Aorta (tissue), 5 donors: Measurements from ENCODE around the gene BRAP. TPM values are rescaled to one million over a fixed set of nuclear protein-coding genes. Genes with fewer than 3 reads are reported as not detected.
A peak's percentile ranks its signal among the peaks of the same experiment; 100 is the strongest.
"Not testable (repeated sequence)": the region's sequence is repeated elsewhere in the genome, so short reads cannot be mapped to it uniquely, and the experiment has no call there.

Source experiments
- ATAC-seq: fragments of 200-7000 bp; cut with Tn5 transposase; one replicate; pipeline ENCODE4 v1.9.1; 2022; ENCODE audit warnings: moderate library complexity; ENCODE audit not compliant: low FRiP score
- DNase-seq, 2 donors: peaks; one replicate each; pipeline ENCODE4 v3.0.0-alpha.2; 2020
- H3K27ac ChIP-seq, 2 donors: one replicate each; pipeline ENCODE4 v1.5.1; 2013; ENCODE audit warnings: low read length in 2 of 2, mild to moderate bottlenecking in 2 of 2, moderate library complexity in 2 of 2, control low read depth in 1 of 2, inconsistent platforms in 1 of 2, low read depth in 1 of 2
- H3K27me3 ChIP-seq, 2 donors: one replicate each; pipeline ENCODE4 v1.6.1; 2013; ENCODE audit warnings: control low read depth in 1 of 2, low read length in 1 of 2, mild to moderate bottlenecking in 1 of 2, moderate library complexity in 1 of 2; ENCODE audit not compliant: insufficient read depth in 2 of 2, control insufficient read depth in 1 of 2
- H3K36me3 ChIP-seq, 2 donors: one replicate each; pipeline ENCODE4 v1.6.1; 2013; ENCODE audit warnings: control low read depth in 1 of 2, low read length in 1 of 2, mild to moderate bottlenecking in 1 of 2; ENCODE audit not compliant: insufficient read depth in 2 of 2, control insufficient read depth in 1 of 2
- H3K4me1 ChIP-seq, 2 donors: one replicate each; pipeline ENCODE4 v1.6.1; 2013; ENCODE audit warnings: low read length in 2 of 2, control low read depth in 1 of 2, mild to moderate bottlenecking in 1 of 2, moderate library complexity in 1 of 2; ENCODE audit not compliant: insufficient read depth in 2 of 2, control insufficient read depth in 1 of 2
- H3K4me3 ChIP-seq, 2 donors: one replicate each; pipeline ENCODE4 v1.5.1; 2013; ENCODE audit warnings: low read length in 2 of 2, control low read depth in 1 of 2, mild to moderate bottlenecking in 1 of 2
- H3K9me3 ChIP-seq: one replicate; pipeline ENCODE4 v1.6.1; 2013; ENCODE audit warnings: mild to moderate bottlenecking, low read length; ENCODE audit not compliant: control insufficient read depth
- WGBS, 2 donors: extraction: QIAGEN DNeasy Blood & Tissue Kit; methylation state at CpG; one replicate each; pipeline ENCODE4 v1.1.7; 2013; 5-methylcytosine and 5-hydroxymethylcytosine counted together
- intact Hi-C, 2 donors: fragments of 100-400 bp; cut with DNase I; formaldehyde crosslinking; loops; one replicate each; pipeline versions ENCODE4 v1.14.2 to v1.15.0; 2022
- polyA plus RNA-seq, 2 donors: library from polyadenylated mRNA; stranded (reverse); fragments of 200-250 nt; gene quantifications; one replicate each; pipeline ENCODE4 v1.2.3, GENCODE V29; 2013
- total RNA-seq, 2 donors: library from RNA; stranded (reverse); fragmentation: NEBNext Ultra II Directional; extraction: Animal tissue kit (Norgen Biotek cat#: 25700); gene quantifications; one replicate each; pipeline ENCODE4 v1.2.1, GENCODE V29; 2021
- donor health status: healthy with polysubstance abuse.
- donor health status: Bipolar disorder and iron deficiency.
- donor health status: DM: no; HTN: no; CAD: no.
- donor health status: DM: no; HTN: no; CAD: no.
- donor health status: DM: yes; HTN: yes; CAD: no.

The BRAP gene
- total and polyA plus RNA-seq, 4 donors: 4.9 to 18.0 (median 12.9) TPM

DNA sequence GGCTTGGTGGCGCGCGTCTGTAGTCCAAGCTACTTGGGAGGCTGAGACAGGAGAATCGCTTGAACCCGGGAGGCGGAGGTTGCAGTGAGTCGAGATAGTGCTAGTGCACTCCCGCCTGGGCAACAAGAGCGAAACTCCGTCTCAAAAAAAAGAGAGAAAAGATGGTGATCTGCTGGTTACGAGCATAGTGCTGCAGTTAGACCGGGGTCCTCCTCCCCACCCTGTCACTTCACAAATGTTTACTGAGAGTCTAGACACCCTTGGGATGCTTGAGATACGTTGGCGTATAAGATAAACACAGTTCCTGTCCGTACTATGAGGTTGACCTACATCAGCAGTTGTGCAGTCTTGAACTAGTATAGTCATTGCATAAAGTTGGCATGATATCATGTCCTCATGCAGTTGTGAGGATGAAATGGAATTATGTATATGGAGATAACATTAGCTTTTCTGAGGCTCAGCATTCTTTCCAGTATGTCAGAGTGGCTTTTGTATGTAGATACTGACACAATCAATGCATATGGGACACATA lies 884 bp upstream of the BRAP start:
- H3K27me3 ChIP-seq: no peaks in the 10 kb centered on the region
- no peak overlapping the region for H3K27ac ChIP-seq
- H3K36me3 ChIP-seq: no peaks in the 10 kb centered on the region
- H3K4me1 ChIP-seq: peaks cover 0 to 3% of the 10 kb centered on the region in 2 donors
- H3K9me3 ChIP-seq: no peaks in the 10 kb centered on the region
- DNase-seq (no peak), ATAC-seq (no peak)
- peak overlapping the region; percentile 69 to 82 for H3K4me3 ChIP-seq
- WGBS, 2 donors: 16 to 21% methylated on average over 15 of the region's 15 CpGs
- intact Hi-C loops: loop anchor here (5.0 to 10.0 kb wide), 2 partner anchors 282 to 441 kb away; partner anchors contain the start of genes SH2B3 (in 1 of the 2) and TRAFD1 (in 1 of the 2)

GRCh38 chr12:111685322-111685810 lies 390 bp downstream of the BRAP start:
- peak overlapping the region; percentile 69 to 82 for H3K4me3 ChIP-seq
- H3K27me3 ChIP-seq: no peaks in the 10 kb centered on the region
- H3K36me3 ChIP-seq: no peaks in the 10 kb centered on the region
- peaks cover 0 to 3% of the 10 kb centered on the region in 2 donors for H3K4me1 ChIP-seq
- no peak for ATAC-seq
- intact Hi-C loops: loop anchor here (5.0 to 10.0 kb wide), 2 partner anchors 281 to 442 kb away; partner anchors contain the start of genes SH2B3 (in 1 of the 2) and TRAFD1 (in 1 of the 2)
- H3K9me3 ChIP-seq: no peaks in the 10 kb centered on the region
- no peak for DNase-seq
- 0% methylated on average over 36 of the region's 36 CpGs for WGBS, 2 donors
- peak overlapping the region in 1 of 2 donors; percentile 45 for H3K27ac ChIP-seq

DNA sequence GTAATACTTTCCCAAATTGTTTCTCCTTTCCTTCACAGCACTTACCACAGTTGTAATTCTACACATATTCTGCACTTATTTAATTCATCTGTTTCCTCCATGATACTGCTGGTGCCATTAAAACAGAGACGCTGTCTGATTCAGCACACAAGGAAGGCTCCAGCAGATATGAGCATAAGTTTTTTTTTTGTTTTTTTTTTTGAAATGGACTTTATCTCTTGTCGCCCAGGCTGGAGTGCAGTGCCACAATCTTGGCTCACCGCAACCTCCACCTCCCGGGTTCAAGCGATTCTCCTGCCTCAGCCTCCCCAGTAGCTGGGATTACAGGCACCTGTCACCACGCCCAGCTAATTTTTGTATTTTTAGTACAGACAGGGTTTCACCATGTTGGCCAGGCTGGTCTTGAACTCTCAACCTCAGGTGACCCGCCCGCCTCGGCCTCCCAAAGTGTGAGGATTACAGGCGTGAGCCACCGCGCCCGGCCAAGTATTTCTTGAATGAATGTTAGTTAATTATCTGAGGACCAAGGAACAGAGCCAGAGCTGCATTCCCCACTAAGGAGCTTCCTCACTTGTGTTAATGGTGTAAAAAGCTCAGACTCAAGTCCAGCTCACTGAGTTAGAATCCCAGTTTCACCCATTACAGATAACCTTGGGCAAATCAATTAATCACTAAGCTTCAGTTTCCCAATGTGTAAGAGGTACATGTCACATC lies 1.1 kb downstream of the BRAP start:
- H3K4me1 ChIP-seq, H3K27me3 ChIP-seq, H3K36me3 ChIP-seq, DNase-seq, H3K9me3 ChIP-seq, ATAC-seq, H3K27ac ChIP-seq: not testable (repeated sequence)
- intact Hi-C loops: loop anchor here (5.0 to 10.0 kb wide), 2 partner anchors 280 to 443 kb away; partner anchors contain the start of genes SH2B3 (in 1 of the 2) and TRAFD1 (in 1 of the 2)
- WGBS, 2 donors: 80 to 81% methylated on average over 13 of the region's 13 CpGs
- H3K4me3 ChIP-seq: peak overlapping the region; percentile 69 to 82

DNA sequence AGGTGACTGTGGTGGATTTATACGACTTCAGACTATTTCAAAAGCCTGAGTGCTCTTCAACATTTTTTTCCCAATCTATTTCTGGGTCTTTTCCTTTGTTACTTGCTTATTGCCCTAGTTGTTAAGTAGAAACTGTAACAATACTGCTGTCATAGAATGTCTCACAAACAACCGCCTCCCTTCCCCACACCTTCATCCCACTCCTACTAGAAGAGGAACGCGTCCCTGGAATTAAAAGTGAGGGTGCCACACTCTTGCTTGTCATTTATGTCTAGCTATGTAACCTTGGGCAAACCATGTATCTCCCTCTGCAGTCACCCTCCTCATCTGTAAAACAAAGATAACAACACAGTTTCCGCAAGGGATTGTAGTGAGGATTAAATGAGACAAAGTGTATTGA lies 8.6 kb downstream of the BRAP start:
- no peaks in the 10 kb centered on the region for H3K9me3 ChIP-seq
- no peak overlapping the region for H3K27ac ChIP-seq
- H3K27me3 ChIP-seq: no peaks in the 10 kb centered on the region
- ATAC-seq (no peak), DNase-seq (no peak)
- intact Hi-C loops: loop anchor here in 1 of 2 donors (10.0 kb wide), 1 partner anchor 162 kb away; no protein-coding TSS in a partner anchor
- peaks cover 2 to 5% of the 10 kb centered on the region in 2 donors for H3K36me3 ChIP-seq
- no peaks in the 10 kb centered on the region for H3K4me1 ChIP-seq
- 93 to 94% methylated on average over 5 of the region's 5 CpGs for WGBS, 2 donors
- no peak overlapping the region for H3K4me3 ChIP-seq

DNA sequence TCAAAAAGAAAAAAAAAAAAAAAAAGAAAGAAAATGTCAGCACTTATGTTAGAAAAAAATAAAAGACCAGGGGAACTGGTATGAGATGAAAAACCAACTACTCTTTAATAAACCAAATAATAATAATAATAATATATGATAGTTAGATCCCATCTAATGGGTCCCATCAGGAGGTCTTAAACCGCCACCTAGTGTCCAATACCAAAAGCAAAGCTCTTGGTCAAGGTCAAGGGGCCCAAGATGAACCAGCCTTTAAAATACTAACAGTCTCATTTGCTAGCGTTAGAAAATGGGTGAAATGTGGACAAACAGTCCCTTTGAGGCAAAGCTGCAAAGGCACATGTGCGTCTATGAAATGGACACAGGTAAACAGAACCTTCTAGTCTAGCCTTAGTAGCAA lies 12.3 kb downstream of the BRAP start:
- no peak for DNase-seq
- no peak overlapping the region for H3K4me3 ChIP-seq
- no peaks in the 10 kb centered on the region for H3K9me3 ChIP-seq
- peaks cover 4 to 8% of the 10 kb centered on the region in 2 donors for H3K36me3 ChIP-seq
- intact Hi-C loops: loop anchor here in 1 of 2 donors (5.0 to 10.0 kb wide), 2 partner anchors 159 to 276 kb away; no protein-coding TSS in a partner anchor
- no peak for ATAC-seq
- H3K4me1 ChIP-seq: no peaks in the 10 kb centered on the region
- H3K27ac ChIP-seq: peak overlapping the region in 1 of 2 donors; percentile 40
- no peaks in the 10 kb centered on the region for H3K27me3 ChIP-seq
- WGBS, 2 donors: 51 to 52% methylated on average over 3 of the region's 3 CpGs

GRCh38 chr12:111672822-111673381 lies 12.9 kb downstream of the BRAP start:
- Histone ChIP-seq H3K27ac (no peak overlapping the region), H3K4me3 (no peak overlapping the region), H3K9me3 (no peaks in the 10 kb centered on the region), H3K4me1 (no peaks in the 10 kb centered on the region), H3K27me3 (no peaks in the 10 kb centered on the region), H3K36me3 (peaks cover 4 to 8% of the 10 kb centered on the region in 2 donors)
- WGBS, 2 donors: 96% methylated on average over 10 of the region's 10 CpGs
- ATAC-seq (no peak), DNase-seq (no peak)
- intact Hi-C loops: loop anchor here in 1 of 2 donors (5.0 to 10.0 kb wide), 2 partner anchors 158 to 276 kb away; no protein-coding TSS in a partner anchor

- peak; percentile 73 for ATAC-seq
- 53 to 55% methylated on average over 11 of the region's 11 CpGs for WGBS, 2 donors
- DNase-seq: no peak
- Histone ChIP-seq H3K27me3 (no peaks in the 10 kb centered on the region), H3K9me3 (no peaks in the 10 kb centered on the region), H3K36me3 (peaks cover 3 to 6% of the 10 kb centered on the region in 2 donors), H3K27ac (no peak overlapping the region), H3K4me1 (no peaks in the 10 kb centered on the region), H3K4me3 (no peak overlapping the region)
- intact Hi-C loops: no loop called here
These were observed 20.5 kb downstream of the BRAP start for GRCh38 chr12:111664961-111665865.

DNA sequence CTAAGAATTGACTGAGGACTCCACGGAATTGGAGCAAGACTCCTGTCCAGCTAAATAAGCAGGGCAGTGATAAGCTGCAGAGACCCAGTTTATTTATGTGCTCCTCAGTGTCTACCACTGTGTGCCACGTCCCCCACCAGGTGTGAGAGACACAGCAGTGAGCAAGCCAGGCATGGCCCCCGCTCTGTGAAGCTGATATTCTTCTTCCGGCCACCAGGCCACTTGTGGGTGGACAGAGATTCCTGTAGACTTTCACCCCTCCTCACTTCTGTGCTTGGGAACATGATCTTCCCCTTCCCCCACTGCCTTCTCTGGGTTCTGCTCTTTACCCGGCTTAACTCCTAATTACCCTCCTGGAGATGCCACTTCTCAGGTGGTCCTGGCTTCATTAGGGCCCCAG lies 21.3 kb downstream of the BRAP start:
- WGBS, 2 donors: 79% methylated on average over 5 of the region's 5 CpGs
- H3K4me1 ChIP-seq: no peaks in the 10 kb centered on the region
- no peaks in the 10 kb centered on the region for H3K9me3 ChIP-seq
- no peak for ATAC-seq
- no peaks in the 10 kb centered on the region for H3K27me3 ChIP-seq
- DNase-seq: no peak
- H3K36me3 ChIP-seq: peaks cover 3 to 5% of the 10 kb centered on the region in 2 donors
- intact Hi-C loops: no loop called here
- no peak overlapping the region for H3K27ac ChIP-seq
- H3K4me3 ChIP-seq: no peak overlapping the region
